Stomach (tissue), 9 donors: Measurements from ENCODE around the gene KLK12. TPM values are rescaled to one million over a fixed set of nuclear protein-coding genes. Genes with fewer than 3 reads are reported as not detected.

Source experiments
- DNase-seq, 2 donors: peaks; one replicate each; pipeline versions ENCODE4 v3.0.0 to v3.0.0-alpha.2; 2013 to 2019
- H3K27ac ChIP-seq, 5 donors: fragments of 200-600 bp in 4 of 5; sonication (generic) in 4 of 5; one replicate each; pipeline ENCODE4 v1.5.1; 2013 to 2019; ENCODE audit warnings: mild to moderate bottlenecking in 1 of 5, moderate library complexity in 1 of 5
- H3K27me3 ChIP-seq, 3 donors: fragments of 200-600 bp; sonication (generic); one replicate each; pipeline ENCODE4 v1.5.1; 2017 to 2019; ENCODE audit warnings: mixed run types in 1 of 3
- H3K36me3 ChIP-seq, 4 donors: fragments of 200-600 bp; sonication (generic); 1 replicate in 3 of 4; 2 replicates in 1 of 4; pipeline ENCODE4 v1.5.1; 2016 to 2019
- H3K4me1 ChIP-seq, 4 donors: fragments of 200-600 bp; sonication (generic); one replicate each; pipeline ENCODE4 v1.5.1; 2016 to 2019
- H3K4me3 ChIP-seq, 4 donors: fragments of 200-600 bp; sonication (generic) in 3 of 4; one replicate each; pipeline ENCODE4 v1.5.1; 2016 to 2019; ENCODE audit warnings: mild to moderate bottlenecking in 1 of 4
- H3K9me3 ChIP-seq, 4 donors: fragments of 200-600 bp; sonication (generic); one replicate each; pipeline ENCODE4 v1.5.1; 2016 to 2019
- CTCF ChIP-seq, 7 experiments: fragments of 450-650 bp in 4 of 7; fragments of 200-600 bp in 3 of 7; sonication (generic) in 3 of 7; IDR thresholded peaks; one replicate each; pipeline ENCODE4 v1.5.1; 2016 to 2019; ENCODE audit warnings: antibody characterized with exemption in 7 of 7, control low read depth in 2 of 7, mild to moderate bottlenecking in 1 of 7
- EP300 ChIP-seq: sonication (generic); formaldehyde crosslinking; IDR thresholded peaks from one replicate; pipeline ENCODE4 v1.6.1; 2017; ENCODE audit warnings: antibody characterized with exemption
- POLR2A ChIP-seq, 4 donors: fragments of 450-650 bp; IDR thresholded peaks; one replicate each; pipeline ENCODE4 v1.6.1; 2016; ENCODE audit warnings: antibody characterized with exemption in 4 of 4, control low read depth in 2 of 4, mild to moderate bottlenecking in 1 of 4, moderate library complexity in 1 of 4
- POLR2AphosphoS5 ChIP-seq, 3 donors: sonication (generic); formaldehyde crosslinking; IDR thresholded peaks; one replicate each; pipeline ENCODE4 v1.6.1; 2016; ENCODE audit warnings: antibody characterized with exemption in 3 of 3
- WGBS, 5 donors: extraction: QIAGEN DNeasy Blood & Tissue Kit in 3 of 5; methylation state at CpG; one replicate each; pipeline versions ENCODE4 v1.1.5 to v1.1.7; 2013 to 2018; 5-methylcytosine and 5-hydroxymethylcytosine counted together
- intact Hi-C: fragments of 100-400 bp; cut with DNase I; formaldehyde crosslinking; loops from one replicate; pipeline ENCODE4 v1.15.1; 2023; ENCODE audit warnings: low total_unique reads
- polyA plus RNA-seq, 3 donors: library from polyadenylated mRNA; stranded (reverse); fragments of 200-250 nt; gene quantifications; one replicate each; pipeline ENCODE4 v1.2.3, GENCODE V29; 2013
- total RNA-seq, 5 donors: library from RNA; depleted of rRNA; stranded (reverse); fragments of >200 nt; gene quantifications; one replicate each; pipeline versions ENCODE4 v1.1.0 to v1.2.3, GENCODE V29; 2014 to 2016
- donor health status: healthy with polysubstance abuse.
- donor health status: Bipolar disorder and iron deficiency.
- donor health status: healthy.

KLK12 gene
- total and polyA plus RNA-seq, 8 donors: 2.0 to 26.5 TPM; not detected in 6

GRCh38 chr19:51027126-51027806 lies 7.5 kb downstream of the KLK12 start:
- peak; percentile 27 to 65 for DNase-seq
- intact Hi-C loops: no loop called here
- WGBS, 5 donors: 10 to 33% (median 17%) methylated on average over 12 to 14 of the region's 14 CpGs
- Histone ChIP-seq H3K27ac (peak overlapping the region; percentile 85 to 97 (median 92)), H3K27me3 (peaks cover 0 to 78% (median 0%) of the 10 kb centered on the region in 3 donors), H3K9me3 (no peaks in the 10 kb centered on the region), H3K36me3 (no peaks in the 10 kb centered on the region), H3K4me3 (peak overlapping the region; percentile 34 to 47 (median 42)), H3K4me1 (peaks cover 0 to 22% (median 5%) of the 10 kb centered on the region in 4 donors)
- TF ChIP-seq POLR2AphosphoS5 (IDR thresholded peaks at IDR 0.05) (peak in 2 of 3 donors; percentile 48 to 76), POLR2A (IDR thresholded peaks at IDR 0.05) (no peak)

- WGBS, 5 donors: 35 to 66% (median 44%) methylated on average over 5 to 11 of the region's 11 CpGs
- Histone ChIP-seq H3K4me1 (peaks cover under 1 to 25% (median 5%) of the 10 kb centered on the region in 4 donors), H3K9me3 (no peaks in the 10 kb centered on the region), H3K27ac (peak within 1 kb of the TSS; percentile 85 to 97 (median 92)), H3K36me3 (no peaks in the 10 kb centered on the region), H3K4me3 (peak within 1 kb of the TSS; percentile 34 to 47 (median 42)), H3K27me3 (peaks cover 0 to 72% (median 0%) of the 10 kb centered on the region in 3 donors)
- TF ChIP-seq POLR2AphosphoS5 (IDR thresholded peaks at IDR 0.05): peak in 2 of 3 donors; percentile 78 to 85
- TF ChIP-seq POLR2A (IDR thresholded peaks at IDR 0.05): peak in 2 of 4 donors; percentile 31 to 52
- no peak for TF ChIP-seq CTCF (IDR thresholded peaks at IDR 0.05)
- no peak for TF ChIP-seq EP300
- DNase-seq: peak; percentile 73 to 90
- intact Hi-C loops: no loop called here
Measured at GRCh38 chr19:51026554-51026831, 8.3 kb downstream of the KLK12 start, which contains the start of gene KLK11. KLK11 (minus strand) TSS chr19:51026616; CDS start chr19:51025631, 985 bp downstream.

- H3K36me3 ChIP-seq: no peaks in the 10 kb centered on the region
- peak overlapping the region; percentile 85 to 97 (median 92) for H3K27ac ChIP-seq
- no peaks in the 10 kb centered on the region for H3K9me3 ChIP-seq
- intact Hi-C loops: no loop called here
- no peak for TF ChIP-seq EP300
- no peak for TF ChIP-seq CTCF (IDR thresholded peaks at IDR 0.05)
- TF ChIP-seq POLR2AphosphoS5 (IDR thresholded peaks at IDR 0.05): no peak
- TF ChIP-seq POLR2A (IDR thresholded peaks at IDR 0.05): no peak
- WGBS, 5 donors: 17 to 38% (median 28%) methylated on average over 18 of the region's 18 CpGs
- DNase-seq: peak; percentile 55 to 75
- peaks cover 0 to 72% (median 0%) of the 10 kb centered on the region in 3 donors for H3K27me3 ChIP-seq
- peak overlapping the region; percentile 34 to 47 (median 42) for H3K4me3 ChIP-seq
- peaks cover 3 to 30% (median 8%) of the 10 kb centered on the region in 4 donors for H3K4me1 ChIP-seq
Measured at GRCh38 chr19:51025809-51026553, 8.8 kb downstream of the KLK12 start.

GRCh38 chr19:51025401-51025800 lies 9.4 kb downstream of the KLK12 start:
- intact Hi-C loops: no loop called here

More at GRCh38 chr19:51025401-51025800, 9.4 kb downstream of the KLK12 start:
- no peak for DNase-seq
- TF ChIP-seq POLR2AphosphoS5 (IDR thresholded peaks at IDR 0.05) (no peak), CTCF (IDR thresholded peaks at IDR 0.05) (no peak), EP300 (no peak), POLR2A (IDR thresholded peaks at IDR 0.05) (no peak)
- H3K4me3 ChIP-seq: peak overlapping the region; percentile 34 to 47 (median 42)
- WGBS, 5 donors: 25 to 67% (median 51%) methylated on average over 6 of the region's 6 CpGs
- no peaks in the 10 kb centered on the region for H3K36me3 ChIP-seq
- H3K27me3 ChIP-seq: peaks cover 0 to 70% (median 0%) of the 10 kb centered on the region in 3 donors
- H3K27ac ChIP-seq: peak overlapping the region; percentile 85 to 97 (median 92)
- no peaks in the 10 kb centered on the region for H3K9me3 ChIP-seq
- H3K4me1 ChIP-seq: peaks cover 3 to 36% (median 13%) of the 10 kb centered on the region in 4 donors
